ENCODE measurements around the gene UMAD1.

GRCh38 chr7:7673240-7673550 is 32.6 kb downstream of the UMAD1 start:
- TF ChIP-seq, protein P1, sequence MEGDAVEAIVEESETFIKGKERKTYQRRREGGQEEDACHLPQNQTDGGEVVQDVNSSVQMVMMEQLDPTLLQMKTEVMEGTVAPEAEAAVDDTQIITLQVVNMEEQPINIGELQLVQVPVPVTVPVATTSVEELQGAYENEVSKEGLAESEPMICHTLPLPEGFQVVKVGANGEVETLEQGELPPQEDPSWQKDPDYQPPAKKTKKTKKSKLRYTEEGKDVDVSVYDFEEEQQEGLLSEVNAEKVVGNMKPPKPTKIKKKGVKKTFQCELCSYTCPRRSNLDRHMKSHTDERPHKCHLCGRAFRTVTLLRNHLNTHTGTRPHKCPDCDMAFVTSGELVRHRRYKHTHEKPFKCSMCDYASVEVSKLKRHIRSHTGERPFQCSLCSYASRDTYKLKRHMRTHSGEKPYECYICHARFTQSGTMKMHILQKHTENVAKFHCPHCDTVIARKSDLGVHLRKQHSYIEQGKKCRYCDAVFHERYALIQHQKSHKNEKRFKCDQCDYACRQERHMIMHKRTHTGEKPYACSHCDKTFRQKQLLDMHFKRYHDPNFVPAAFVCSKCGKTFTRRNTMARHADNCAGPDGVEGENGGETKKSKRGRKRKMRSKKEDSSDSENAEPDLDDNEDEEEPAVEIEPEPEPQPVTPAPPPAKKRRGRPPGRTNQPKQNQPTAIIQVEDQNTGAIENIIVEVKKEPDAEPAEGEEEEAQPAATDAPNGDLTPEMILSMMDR (IDR thresholded peaks at IDR 0.05), result no peak
- TF ChIP-seq POLR2A (IDR thresholded peaks at IDR 0.05), result no peak
